ENCODE results near the gene BST1. TPM values are rescaled to one million over a fixed set of nuclear protein-coding genes. Genes with fewer than 3 reads are reported as not detected.

Gene BST1
- total RNA-seq, 1 experiment from 2014 or later: not detected

DNA sequence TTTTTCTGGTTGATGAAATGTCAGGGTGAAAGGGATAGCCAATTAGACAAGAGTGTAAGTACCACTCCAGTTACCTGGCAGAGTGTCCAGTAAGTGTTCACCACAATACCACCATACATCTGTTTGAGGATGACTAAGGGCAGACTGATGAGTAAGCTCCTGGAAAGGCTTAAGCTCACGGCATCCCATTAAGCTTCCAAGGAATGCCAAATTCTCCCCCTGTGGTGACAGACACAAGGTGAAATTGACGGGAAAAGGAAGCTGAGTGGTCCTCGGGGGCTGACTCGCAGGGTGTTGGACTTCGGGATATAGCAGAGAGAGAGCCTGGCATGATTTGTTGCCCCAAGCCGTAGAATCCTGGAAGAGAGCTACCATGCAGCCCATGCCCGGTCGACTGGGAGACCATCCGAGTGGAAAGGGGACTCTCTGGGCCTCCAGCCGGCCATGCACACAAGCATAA lies 7.6 kb upstream of the BST1 start:
- peak; percentile 37 for DNase-seq (ENCODE audit: low read depth, low spot score)
- in situ Hi-C loops (cut with HindIII; ENCODE audit: low pct_unique_long_range_greater_than_20kb, low sequenced_read_pairs): no loop called here

DNA sequence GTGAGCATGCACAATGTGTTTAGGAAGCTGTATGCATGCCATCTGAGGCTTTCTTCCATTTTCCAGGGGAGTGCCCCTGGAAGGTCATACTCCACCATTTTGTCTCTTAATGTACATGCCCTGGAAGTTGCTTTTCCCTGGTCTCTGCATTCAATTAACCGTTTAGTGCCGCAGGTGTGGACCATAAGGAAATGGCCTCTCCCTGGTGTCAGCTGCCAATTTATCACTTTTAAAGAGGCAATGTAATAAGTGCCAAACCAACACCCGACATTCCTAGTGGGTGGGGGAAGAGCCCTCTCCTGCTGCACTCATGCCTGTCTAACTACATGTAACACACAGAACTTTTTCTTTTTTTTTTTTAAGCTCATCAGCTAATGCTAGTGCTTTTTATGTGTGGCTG lies 7.1 kb upstream of the BST1 start:
- no peak for DNase-seq (ENCODE audit: low read depth, low spot score)
- in situ Hi-C loops (cut with HindIII; ENCODE audit: low pct_unique_long_range_greater_than_20kb, low sequenced_read_pairs): no loop called here

DNA sequence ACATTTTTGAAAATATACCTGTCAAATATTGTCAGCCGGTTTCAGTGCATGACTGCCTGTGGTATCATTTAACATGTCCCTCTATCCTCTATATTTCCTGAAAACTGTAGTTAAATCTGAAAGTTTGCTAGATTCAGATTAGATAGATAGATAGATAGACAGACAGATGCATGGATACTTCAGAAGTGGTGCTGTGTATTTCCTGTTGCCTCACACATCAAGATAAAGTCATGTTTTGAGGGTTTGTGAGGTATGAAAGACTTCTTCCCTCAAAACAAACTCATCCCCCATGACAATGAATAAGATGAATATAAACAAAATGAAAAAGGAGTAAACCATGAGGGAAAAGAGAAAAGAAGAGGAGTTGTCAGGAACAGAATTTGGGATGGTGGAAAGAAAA lies 6.0 kb upstream of the BST1 start:
- in situ Hi-C loops (cut with HindIII; ENCODE audit: low pct_unique_long_range_greater_than_20kb, low sequenced_read_pairs): no loop called here
- DNase-seq (ENCODE audit: low read depth, low spot score): no peak

DNA sequence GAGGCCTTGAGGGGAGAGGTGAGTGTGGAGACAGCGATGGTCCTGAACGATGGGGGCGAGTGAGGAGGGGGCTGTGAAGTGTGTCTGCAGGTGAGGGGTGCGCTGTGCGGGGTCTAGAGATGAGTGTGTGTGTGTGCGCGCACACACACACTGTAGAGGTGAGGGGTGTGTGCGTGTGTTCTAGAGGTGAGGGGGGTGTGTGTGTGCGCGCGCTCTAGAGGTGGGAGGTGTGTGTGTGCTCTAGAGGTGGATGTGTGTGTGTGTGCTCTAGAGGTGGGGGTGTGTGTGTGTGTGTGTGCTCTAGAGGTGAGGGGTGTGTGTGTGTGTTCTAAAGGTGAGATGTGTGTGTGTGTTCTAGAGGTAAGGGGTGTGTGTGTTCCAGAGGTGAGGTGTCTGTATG lies 574 bp downstream of the BST1 start:
- DNase-seq (ENCODE audit: low read depth, low spot score): no peak
- in situ Hi-C loops (cut with HindIII; ENCODE audit: low pct_unique_long_range_greater_than_20kb, low sequenced_read_pairs): no loop called here

DNA sequence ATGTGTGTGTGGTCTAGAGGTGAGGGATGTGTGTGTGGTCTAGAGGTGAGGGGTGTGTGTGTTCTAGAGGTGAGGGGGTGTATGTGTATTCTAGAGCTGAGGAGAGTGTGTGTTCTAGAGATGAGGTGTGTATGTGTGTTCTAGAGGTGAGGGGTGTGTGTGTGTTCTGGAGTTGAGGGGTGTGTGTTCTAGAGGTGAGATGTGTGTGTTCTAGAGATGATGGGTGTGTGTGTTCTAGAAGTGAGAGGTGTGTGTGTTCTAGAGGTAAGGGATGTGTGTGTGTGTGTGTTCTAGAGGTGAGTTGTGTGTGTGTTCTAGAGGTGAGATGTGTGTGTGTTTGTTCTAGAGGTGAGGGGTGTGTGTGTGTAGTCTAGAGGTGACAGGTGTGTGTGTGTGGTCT lies 1.3 kb downstream of the BST1 start:
- DNase-seq (ENCODE audit: low read depth, low spot score): no peak
- in situ Hi-C loops (cut with HindIII; ENCODE audit: low pct_unique_long_range_greater_than_20kb, low sequenced_read_pairs): no loop called here

DNA sequence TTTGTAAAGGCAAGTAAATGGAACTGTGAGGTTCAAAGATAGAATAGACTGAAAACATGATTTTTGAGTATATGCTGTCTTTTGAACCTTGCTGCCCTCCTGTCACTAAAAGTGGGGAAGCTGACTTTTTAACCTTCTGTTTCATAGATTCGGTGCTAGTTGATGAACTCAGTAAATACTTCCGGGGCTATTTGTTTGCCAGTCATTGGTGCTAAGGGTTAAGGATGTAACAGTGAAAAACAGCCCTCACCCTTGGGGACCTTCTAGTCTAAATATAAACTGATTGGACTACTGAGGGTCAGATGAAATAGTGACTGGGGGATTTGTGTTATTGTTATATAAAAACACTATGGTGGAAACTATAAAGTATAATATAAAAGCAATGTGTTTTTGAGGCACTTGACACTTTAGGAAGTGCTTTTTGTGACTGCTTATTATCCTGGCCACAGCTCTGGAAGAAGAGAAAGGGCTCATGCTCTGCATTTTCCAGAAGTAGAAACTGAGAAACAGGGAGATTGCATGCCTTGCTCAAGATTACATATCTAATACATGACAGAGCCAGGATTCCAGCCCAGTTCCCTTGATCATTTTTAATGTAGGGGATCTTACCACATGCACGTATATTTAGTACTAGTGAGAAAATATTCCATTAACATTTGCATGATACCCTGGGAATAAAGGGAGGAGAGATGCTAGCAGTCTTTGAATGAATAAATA lies 3.9 kb downstream of the BST1 start:
- no peak for DNase-seq (ENCODE audit: low read depth, low spot score)
- in situ Hi-C loops (cut with HindIII; ENCODE audit: low pct_unique_long_range_greater_than_20kb, low sequenced_read_pairs): no loop called here

DNA sequence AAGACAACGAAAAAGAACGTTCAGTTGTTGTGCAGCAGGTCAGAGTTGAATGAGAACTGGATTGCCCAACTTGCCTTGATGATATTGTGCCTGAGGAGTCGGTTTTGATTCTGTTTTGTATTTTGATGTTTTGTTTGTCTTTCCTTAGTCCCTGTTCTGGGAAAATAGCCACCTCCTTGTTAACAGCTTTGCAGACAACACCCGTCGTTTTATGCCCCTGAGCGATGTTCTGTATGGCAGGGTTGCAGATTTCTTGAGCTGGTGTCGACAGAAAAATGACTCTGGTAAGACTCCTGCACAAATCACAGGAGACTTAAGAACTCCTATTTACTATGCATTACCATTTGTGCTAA lies 4.5 kb downstream of the BST1 start:
- no peak for DNase-seq (ENCODE audit: low read depth, low spot score)
- in situ Hi-C loops (cut with HindIII; ENCODE audit: low pct_unique_long_range_greater_than_20kb, low sequenced_read_pairs): no loop called here

DNA sequence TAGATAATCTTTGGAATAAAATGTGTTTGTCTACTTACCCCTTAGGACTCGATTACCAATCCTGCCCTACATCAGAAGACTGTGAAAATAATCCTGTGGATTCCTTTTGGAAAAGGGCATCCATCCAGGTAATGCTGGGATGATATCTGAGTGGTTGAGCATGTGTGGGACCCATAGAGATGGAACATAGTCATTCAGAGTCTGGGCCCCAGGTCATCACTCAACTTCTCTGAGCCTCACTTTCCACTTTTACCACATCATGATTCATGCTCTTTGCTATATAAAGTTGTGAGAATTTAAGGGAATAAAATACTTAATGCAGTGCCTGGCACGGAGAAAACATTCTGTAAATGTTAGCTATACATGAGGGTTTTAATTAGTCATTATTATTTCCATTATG lies 8.9 kb downstream of the BST1 start:
- no peak for DNase-seq (ENCODE audit: low read depth, low spot score)
- in situ Hi-C loops (cut with HindIII; ENCODE audit: low pct_unique_long_range_greater_than_20kb, low sequenced_read_pairs): no loop called here

DNA sequence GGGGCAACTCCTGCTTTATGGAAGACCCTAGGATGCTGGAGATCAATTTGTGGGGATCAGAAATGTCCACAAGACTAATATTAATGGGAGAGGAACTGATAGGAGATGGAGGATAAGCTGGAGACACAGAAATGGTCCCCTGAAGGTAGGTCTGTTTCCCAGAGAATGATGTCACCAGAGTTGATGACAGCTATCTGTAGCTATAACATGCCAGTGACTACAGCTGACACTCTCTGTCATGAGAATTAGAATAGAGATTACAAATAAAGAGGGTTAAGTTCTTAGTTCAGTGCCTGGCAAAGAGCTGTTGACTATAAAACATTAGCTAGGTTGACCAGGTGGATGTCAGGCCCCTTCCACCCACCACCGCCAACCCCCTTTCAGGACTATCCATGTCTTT lies 9.3 kb downstream of the BST1 start:
- in situ Hi-C loops (cut with HindIII; ENCODE audit: low pct_unique_long_range_greater_than_20kb, low sequenced_read_pairs): no loop called here
- no peak for DNase-seq (ENCODE audit: low read depth, low spot score)

DNA sequence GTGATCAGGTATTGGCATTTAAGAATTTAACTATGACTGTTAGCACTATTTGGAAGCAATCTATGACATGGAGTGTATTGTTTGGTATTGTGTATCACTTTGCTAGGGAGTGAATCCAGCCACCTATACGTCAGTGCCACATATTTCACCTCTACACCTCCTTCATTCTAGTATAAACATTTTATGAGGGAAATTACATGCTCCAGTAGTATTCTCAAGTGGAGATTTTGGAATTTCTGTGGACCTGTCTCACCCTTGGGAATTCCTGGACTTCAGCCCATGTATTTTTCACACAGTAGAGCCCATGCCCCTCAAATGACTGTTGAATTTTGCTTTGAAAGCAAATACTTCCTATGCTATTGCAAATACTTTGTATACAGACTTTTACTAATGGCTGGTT lies 11.3 kb downstream of the BST1 start:
- in situ Hi-C loops (cut with HindIII; ENCODE audit: low pct_unique_long_range_greater_than_20kb, low sequenced_read_pairs): no loop called here

DNA sequence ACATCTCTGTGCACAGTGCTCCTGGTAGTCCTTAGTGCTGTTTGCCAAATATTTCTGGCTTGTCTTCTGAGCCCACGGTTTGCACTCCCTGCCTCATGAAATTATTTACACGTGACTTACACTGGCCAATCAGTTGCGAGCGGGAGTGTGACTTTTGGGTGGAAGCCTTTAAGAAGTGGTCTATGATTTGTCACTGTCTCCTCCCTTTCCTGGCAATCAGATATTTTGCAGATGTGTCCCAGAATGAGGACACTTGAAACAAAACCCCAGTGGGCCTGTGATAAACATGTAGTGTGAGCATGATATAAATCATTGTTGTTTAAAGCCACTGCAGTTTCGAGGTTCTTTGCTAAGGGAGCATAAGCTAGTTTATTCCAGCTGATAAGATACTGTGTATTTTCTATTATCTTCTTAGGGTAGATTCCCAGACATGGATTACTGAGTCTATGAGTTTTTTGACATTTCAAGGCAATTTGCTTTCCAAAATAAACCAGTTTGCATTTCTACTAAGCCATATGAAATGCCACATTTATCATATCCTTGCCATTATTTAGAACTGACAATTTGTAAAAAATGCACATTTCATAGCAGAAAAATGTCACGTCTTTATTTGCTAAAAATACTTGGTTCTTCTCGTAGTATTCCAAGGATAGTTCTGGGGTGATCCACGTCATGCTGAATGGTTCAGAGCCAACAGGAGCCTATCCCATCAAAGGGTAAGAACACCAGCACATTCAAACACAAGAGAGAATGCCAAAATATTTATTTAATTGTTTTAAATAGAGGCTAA lies 12.0 kb downstream of the BST1 start:
- no peak for DNase-seq (ENCODE audit: low read depth, low spot score)
- in situ Hi-C loops (cut with HindIII; ENCODE audit: low pct_unique_long_range_greater_than_20kb, low sequenced_read_pairs): no loop called here

More for the DNA sequence above, 11.3 kb downstream of the BST1 start:
- DNase-seq (ENCODE audit: low read depth, low spot score): no peak

DNA sequence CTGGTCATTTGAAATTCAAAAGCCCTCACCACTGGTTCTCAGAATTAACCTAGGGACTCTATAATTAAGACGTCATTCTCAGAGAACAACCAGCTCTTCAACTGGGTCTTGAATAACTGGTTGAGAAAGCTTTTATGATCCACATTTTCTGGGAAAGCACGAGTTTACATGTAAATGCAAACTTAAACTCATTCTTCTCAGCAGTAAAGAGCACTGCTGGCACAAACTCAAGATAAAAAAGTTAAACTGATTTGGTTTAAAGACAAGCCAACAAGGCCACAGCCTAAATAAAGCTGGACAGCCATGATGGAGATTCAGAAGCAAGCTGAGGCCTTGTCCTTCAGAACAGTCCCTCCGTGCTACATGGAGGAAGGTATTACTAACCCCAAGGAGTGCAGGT lies 13.2 kb downstream of the BST1 start:
- in situ Hi-C loops (cut with HindIII; ENCODE audit: low pct_unique_long_range_greater_than_20kb, low sequenced_read_pairs): no loop called here
- DNase-seq (ENCODE audit: low read depth, low spot score): no peak

DNA sequence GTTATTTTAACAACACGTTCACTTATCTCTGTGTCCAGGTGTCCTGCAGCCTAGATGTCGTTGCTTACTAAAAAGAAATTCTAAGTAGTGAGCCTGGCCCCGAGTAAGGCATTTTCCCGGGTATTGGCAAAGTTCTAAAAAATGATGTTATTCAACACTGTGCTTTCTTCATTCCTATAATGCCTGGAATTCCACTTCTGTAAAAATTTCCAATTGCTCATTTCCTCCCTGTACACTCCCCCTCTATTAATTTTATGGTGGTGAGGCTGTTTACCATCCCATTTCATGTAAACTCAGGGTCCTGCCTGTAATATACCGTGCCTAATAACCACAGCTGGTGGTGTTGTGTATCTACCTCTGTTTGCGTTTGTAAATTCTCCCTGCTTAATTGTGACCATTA lies 14.2 kb downstream of the BST1 start:
- no peak for DNase-seq (ENCODE audit: low read depth, low spot score)
- in situ Hi-C loops (cut with HindIII; ENCODE audit: low pct_unique_long_range_greater_than_20kb, low sequenced_read_pairs): no loop called here

DNA sequence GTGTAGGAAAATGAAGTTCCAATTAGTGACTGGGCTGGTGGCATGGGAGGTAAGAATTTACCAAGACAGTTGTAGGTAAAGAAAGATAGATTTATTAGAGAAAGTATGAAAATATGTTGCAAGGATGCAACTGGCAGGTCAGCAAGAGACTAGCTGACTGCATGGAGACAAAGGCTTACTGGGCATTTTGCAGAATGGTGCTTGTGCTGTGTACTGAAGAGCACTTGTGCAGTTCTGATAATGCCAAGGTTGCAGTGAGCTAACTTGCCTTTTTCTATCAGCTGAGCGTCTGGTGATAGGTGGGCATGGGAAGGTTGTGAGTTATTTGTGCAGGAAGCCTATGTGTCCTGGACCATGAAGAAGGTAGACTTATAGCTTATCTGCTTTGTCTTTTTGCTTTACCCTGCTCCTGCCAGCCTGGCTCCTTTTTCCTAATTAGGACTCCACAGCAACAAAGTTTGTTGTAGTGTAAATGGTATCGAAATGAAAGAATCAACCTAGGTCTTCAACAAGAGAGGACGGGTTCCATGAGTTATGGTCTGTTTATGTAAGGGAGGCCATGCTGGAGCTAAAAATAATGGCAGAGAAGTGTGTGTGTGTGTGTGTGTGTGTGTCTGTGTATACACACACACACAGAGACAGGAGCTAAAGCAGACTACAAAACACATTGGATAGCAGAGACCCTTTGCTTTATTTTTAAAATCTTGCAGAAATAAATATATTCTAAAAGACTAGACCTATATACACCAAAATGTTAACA lies 15.0 kb downstream of the BST1 start:
- no peak for DNase-seq (ENCODE audit: low read depth, low spot score)
- in situ Hi-C loops (cut with HindIII; ENCODE audit: low pct_unique_long_range_greater_than_20kb, low sequenced_read_pairs): no loop called here

DNA sequence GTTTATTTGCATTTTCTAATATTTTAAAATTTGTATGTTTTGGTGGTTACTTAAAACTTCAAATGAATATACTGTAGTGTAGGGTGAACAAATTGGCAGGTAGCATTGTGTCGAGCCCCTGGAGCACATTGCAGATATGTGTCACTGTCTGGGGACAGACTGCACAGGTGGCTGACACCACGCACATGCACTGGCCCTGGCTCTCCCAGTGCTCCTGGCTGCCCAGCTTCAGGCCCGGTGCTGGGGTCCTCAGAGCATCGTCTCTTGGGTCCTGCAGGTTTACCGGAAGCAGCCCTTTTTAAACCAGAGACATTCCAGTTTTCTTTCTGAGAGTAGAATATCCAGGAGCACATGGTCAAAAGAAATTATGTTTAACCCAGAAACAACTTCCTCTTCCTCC lies 15.6 kb downstream of the BST1 start:
- in situ Hi-C loops (cut with HindIII; ENCODE audit: low pct_unique_long_range_greater_than_20kb, low sequenced_read_pairs): no loop called here

DNA sequence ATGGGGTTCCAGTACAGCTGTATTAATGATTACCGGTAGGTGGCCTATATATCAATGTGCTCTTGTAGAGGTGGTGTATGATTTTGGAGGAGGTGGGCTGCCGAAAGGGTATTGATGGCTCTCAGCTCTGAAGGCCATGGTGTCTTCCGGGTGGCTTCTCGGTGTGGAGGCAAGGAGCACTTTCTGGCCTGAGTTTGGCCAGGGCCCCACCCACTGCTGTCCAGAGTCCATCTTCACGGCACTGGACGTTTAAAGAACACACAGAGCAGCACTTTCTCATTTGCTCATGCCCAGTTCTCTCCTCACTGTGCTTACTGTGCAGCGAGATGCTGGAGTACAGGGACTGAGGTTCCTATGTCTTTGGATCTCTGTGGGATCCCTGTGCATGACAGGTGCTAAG lies 16.1 kb downstream of the BST1 start:
- DNase-seq (ENCODE audit: low read depth, low spot score): no peak
- in situ Hi-C loops (cut with HindIII; ENCODE audit: low pct_unique_long_range_greater_than_20kb, low sequenced_read_pairs): no loop called here

More for the DNA sequence above, 15.6 kb downstream of the BST1 start:
- DNase-seq (ENCODE audit: low read depth, low spot score): no peak

DNA sequence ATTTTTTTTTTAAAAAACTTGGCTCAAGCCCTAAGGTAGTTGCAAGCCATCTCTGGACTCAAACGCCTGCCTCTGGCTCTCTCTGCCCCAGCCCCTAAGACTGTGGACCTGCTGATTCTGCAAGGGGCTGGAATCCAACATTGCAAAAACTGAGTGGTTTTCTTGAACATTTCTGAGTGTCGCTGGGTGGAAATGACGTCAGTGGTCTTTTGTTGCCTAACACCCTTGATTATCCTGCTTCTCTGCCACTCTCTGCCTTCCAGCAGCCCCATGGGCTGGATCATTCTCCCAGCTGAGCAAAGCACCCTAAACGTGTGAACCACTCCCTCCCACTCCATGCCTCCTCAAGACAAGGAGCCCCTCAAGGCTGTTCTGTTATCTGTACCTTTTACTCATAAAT lies 16.6 kb downstream of the BST1 start:
- in situ Hi-C loops (cut with HindIII; ENCODE audit: low pct_unique_long_range_greater_than_20kb, low sequenced_read_pairs): no loop called here
- DNase-seq (ENCODE audit: low read depth, low spot score): no peak

DNA sequence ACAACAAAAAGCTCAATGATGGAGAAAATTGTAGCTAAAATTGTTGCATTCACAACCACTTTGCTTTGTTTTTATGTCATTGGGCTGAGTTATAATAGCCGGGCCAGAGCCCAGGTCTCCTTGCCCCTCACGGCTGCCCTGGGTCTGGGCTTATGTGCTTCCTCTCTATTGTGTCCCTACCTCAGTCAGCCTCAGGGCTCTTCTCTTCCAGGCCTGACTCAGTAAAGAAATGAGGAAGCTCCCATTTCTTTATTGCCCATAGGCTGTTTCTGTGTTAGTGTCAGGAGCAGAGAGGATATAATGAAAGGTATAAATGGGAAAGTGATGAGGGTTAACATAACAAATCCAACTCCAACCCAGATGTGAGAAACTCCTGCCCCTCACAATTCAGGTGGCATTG lies 18.0 kb downstream of the BST1 start:
- in situ Hi-C loops (cut with HindIII; ENCODE audit: low pct_unique_long_range_greater_than_20kb, low sequenced_read_pairs): no loop called here
- no peak for DNase-seq (ENCODE audit: low read depth, low spot score)

DNA sequence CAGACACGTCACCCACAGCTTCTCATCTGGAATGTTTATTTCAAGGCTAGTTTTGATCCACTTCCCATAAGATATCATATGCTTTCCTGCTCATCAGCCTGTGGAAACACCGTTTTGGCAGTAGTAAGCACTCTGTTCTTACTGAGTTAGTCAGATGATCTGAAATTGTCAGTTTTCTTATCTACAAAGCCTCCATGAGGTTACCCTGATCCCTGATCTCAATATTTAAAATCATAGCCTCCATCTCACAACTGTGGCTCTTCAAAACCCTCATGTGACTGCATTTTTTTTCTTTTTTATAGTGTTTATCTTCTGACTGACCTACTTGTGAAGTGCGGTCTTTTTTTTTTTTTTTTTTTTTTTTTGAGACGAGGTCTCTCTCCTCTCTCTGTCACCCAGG lies 22.7 kb downstream of the BST1 start:
- DNase-seq (ENCODE audit: low read depth, low spot score): no peak
- in situ Hi-C loops (cut with HindIII; ENCODE audit: low pct_unique_long_range_greater_than_20kb, low sequenced_read_pairs): no loop called here
